GM18909 (cell line): ENCODE results near the gene LPAR3.

Experiments used
- ATAC-seq: cut with Tn5 transposase; IDR thresholded peaks from one replicate; pipeline ENCODE4 v1.9.1; 2021; ENCODE audit warnings: mild to moderate bottlenecking; ENCODE audit not compliant: unreplicated experiment, poor library complexity

The LPAR3 gene

GRCh38 chr1:84781946-84782771 lies 110.8 kb downstream of the LPAR3 start:
- peak; percentile 88 for ATAC-seq

GRCh38 chr1:84780000-84780716 lies 112.8 kb downstream of the LPAR3 start:
- ATAC-seq, result no peak

DNA sequence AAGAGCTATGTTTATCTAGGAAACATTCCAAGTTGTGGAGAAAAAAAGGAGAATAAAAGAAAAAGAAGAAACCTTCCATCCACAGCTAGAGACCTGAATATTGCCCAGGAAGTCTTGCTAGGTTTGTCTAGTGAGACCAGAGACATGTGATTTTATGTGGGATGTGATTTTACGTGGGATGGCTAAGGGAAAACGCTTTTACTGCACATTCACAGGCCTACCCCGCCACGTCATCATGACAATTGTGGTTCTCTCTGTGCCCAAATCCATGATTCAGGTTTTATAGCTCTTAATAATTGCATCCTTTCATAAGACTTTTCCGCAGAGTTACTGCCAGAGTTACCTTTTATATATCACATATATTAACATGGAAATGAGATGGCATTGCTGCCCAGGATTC lies 116.4 kb downstream of the LPAR3 start:
- no peak for ATAC-seq

DNA sequence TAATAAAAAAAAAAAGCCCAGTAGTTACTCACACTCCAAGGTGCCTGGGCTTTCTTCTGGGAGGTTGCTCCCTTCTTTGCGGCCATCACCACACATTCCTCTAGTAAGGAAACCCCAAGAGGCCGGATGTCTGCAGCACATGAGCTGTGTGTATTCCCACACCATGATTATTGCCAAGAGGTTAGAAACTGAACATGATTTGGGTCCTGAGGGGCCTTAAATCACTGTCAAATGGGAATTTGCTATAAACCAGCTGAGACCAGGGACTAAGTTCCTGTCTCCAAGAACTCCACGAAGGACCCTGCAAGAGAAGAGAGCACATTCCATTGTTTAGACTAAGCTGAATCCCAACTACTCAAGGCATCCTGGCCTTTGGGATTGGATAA lies 117.5 kb downstream of the LPAR3 start:
- no peak for ATAC-seq

GRCh38 chr1:84774669-84775534 lies 118.1 kb downstream of the LPAR3 start:
- ATAC-seq, result no peak

DNA sequence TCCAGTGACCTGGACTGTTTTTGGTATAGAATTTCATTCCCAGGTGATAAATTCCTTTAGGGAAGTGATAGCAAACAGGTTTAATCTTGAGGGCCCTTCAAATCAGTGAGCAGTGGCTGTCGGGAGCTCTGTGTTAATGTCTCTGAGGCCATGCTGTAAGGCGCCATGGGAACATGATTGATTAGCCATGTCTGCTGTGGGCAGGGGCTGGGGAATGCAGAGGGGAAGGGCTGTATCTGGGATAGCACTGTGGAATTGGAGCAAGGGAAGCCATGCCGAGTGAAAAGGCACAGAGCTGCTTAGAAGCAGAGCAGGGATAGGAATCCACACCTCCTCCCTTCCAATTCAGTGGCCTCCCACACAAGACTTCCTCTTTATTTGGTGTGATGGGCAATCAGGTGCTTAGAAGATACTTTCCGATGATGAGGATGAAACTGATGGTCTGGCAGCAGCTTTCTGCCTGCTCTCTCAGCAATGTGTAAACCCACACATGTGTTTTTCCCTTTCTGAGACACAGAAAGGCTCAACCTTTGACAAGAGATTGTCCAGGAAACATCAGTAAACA lies 119.0 kb downstream of the LPAR3 start:
- ATAC-seq, result no peak

GRCh38 chr1:84773195-84773594 lies 119.8 kb downstream of the LPAR3 start:
- ATAC-seq, result no peak

- ATAC-seq, result peak; percentile 78
Measured at GRCh38 chr1:84772428-84772943, 120.5 kb downstream of the LPAR3 start.

GRCh38 chr1:84771895-84772294 lies 121.1 kb downstream of the LPAR3 start:
- ATAC-seq, result peak; percentile 18

DNA sequence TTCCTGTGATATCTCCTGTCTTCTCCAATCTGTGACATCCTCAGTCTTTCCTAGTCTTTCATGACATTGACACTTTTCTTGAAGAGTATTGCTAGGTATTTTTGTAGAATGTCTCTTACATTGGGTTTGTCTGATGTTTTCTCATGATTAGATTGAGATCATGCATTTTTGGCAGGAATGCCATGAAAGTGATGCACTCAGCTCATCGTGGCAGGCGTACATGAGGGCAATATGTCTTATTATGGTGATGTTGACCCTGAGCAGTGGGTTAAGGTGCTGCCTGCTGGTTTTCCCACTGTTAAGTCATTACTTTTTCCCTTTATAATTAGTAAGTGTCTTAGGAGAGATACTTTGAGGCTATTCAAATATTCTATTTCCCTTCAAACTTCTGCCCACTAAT lies 122.5 kb downstream of the LPAR3 start:
- ATAC-seq, result no peak

DNA sequence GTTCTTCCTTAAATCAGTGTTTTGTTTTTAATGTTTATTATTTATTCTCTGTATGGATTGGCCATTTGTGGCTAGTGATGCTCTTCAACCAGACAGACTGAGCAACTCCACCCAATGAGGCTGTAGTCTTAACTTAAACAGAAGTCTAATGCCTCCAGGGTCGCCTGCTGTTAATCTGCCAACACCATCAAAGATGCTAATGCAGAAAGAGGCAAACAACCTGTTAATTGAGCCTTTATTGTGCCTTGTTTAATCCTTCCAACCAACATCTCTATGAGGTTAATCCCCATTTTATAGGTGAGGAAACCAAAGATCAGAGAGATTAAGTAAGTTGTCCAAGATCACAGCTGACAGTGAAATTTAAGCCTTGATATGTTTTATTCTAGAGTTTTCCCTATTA lies 123.4 kb downstream of the LPAR3 start:
- ATAC-seq, result no peak

DNA sequence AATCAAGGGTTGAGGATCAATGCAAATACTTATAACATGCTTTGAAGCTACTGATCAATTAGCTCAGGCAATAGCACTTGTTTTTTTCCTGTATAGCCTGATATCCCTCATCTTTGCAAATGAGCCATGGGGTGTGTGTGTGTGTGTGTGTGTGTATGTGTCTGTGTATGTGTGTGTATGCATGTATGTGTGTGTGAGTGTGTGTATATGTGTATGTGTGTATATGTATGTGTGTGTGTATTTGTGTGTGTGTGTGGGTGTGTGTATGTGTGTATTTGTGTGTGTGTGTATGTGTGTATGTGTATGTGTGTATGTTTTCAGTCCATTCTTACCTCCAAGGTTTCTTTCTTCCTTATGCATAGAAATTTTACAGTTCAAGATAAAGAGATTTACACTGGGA lies 124.4 kb downstream of the LPAR3 start:
- ATAC-seq, result no peak

GRCh38 chr1:84763912-84764680 lies 128.9 kb downstream of the LPAR3 start:
- ATAC-seq, result no peak

DNA sequence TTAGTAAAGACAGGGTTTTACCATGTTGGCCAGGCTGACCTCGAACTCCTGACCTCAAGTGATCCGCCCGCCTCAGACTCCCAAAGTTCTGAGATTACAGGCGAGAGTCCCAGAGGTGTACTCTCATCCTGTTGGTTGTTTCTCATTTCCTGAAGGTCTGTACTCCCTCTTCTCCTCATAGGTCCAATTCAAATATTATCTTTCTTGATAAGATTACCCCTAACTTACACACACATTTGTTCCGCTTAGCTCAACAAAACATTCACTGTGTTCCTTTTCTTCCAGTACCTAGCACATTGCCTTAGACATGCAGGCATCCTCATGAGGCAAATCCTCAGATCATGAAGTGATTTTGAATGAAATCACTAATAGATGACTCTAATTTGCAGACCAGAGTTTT lies 130.3 kb downstream of the LPAR3 start:
- no peak for ATAC-seq
